Transverse colon (tissue), 4 donors: Measurements from ENCODE around the gene AQP12A. TPM values are rescaled to one million over a fixed set of nuclear protein-coding genes. Genes with fewer than 3 reads are reported as not detected.

ENCODE experiments used
- DNase-seq: peaks from one replicate; pipeline ENCODE4 v3.0.0-alpha.2; 2019
- H3K27ac ChIP-seq, 4 donors: fragments of 200-600 bp; sonication (generic); 2 replicates each; pipeline ENCODE4 v1.5.1; 2016 to 2018; ENCODE audit warnings: inconsistent platforms in 4 of 4
- H3K27me3 ChIP-seq: fragments of 200-600 bp; sonication (generic); 2 replicates; pipeline ENCODE4 v1.5.1; 2017; ENCODE audit warnings: inconsistent platforms
- H3K36me3 ChIP-seq, 4 donors: fragments of 200-600 bp; sonication (generic); 2 replicates each; pipeline ENCODE4 v1.5.1; 2017 to 2019; ENCODE audit warnings: inconsistent platforms in 4 of 4
- H3K4me1 ChIP-seq, 4 donors: fragments of 200-600 bp; sonication (generic); 2 replicates each; pipeline ENCODE4 v1.5.1; 2017 to 2020; ENCODE audit warnings: inconsistent platforms in 4 of 4
- H3K4me3 ChIP-seq, 4 donors: fragments of 200-600 bp; sonication (generic); 1 replicate in 1 of 4; 2 replicates in 3 of 4; pipeline versions ENCODE4 v1.5.1 to v1.6.1; 2017 to 2019; ENCODE audit warnings: inconsistent platforms in 4 of 4
- H3K9me3 ChIP-seq, 2 donors: fragments of 200-600 bp; sonication (generic); 2 replicates each; pipeline ENCODE4 v1.5.1; 2017 to 2019; ENCODE audit warnings: inconsistent platforms in 2 of 2
- CTCF ChIP-seq, 5 experiments: fragments of 200-600 bp in 3 of 5; fragments of 450-650 bp in 2 of 5; sonication (generic) in 3 of 5; IDR thresholded peaks; 1 replicate in 2 of 5; 2 replicates in 3 of 5; pipeline ENCODE4 v1.5.1; 2016 to 2017; ENCODE audit warnings: antibody characterized with exemption in 5 of 5, inconsistent platforms in 3 of 5, mild to moderate bottlenecking in 2 of 5, moderate library complexity in 1 of 5
- EP300 ChIP-seq: sonication (generic); formaldehyde crosslinking; IDR thresholded peaks from one replicate; pipeline ENCODE4 v1.6.1; 2017; ENCODE audit warnings: antibody characterized with exemption, low read depth
- POLR2A ChIP-seq: fragments of 450-650 bp; IDR thresholded peaks from one replicate; pipeline ENCODE4 v1.6.1; 2016; ENCODE audit warnings: antibody characterized with exemption, mild to moderate bottlenecking, moderate library complexity
- POLR2AphosphoS5 ChIP-seq, 3 donors: sonication (generic); formaldehyde crosslinking; IDR thresholded peaks; one replicate each; pipeline ENCODE4 v1.6.1; 2016; ENCODE audit warnings: antibody characterized with exemption in 3 of 3
- WGBS, 2 donors: methylation state at CpG; one replicate each; pipeline ENCODE4 v1.1.5; 2018; ENCODE audit warnings: low coverage in 1 of 2; 5-methylcytosine and 5-hydroxymethylcytosine counted together
- in situ Hi-C, 4 donors: fragments of 200-750 bp; cut with MboI; loops; one replicate each; pipeline versions ENCODE4 v1.15.0 to v1.15.1; 2017; ENCODE audit warnings: low sequenced_read_pairs in 3 of 4, low pct_ligation_motif_present in 1 of 4, low pct_unique_long_range_greater_than_20kb in 1 of 4
- intact Hi-C: fragments of 100-400 bp; cut with DNase I; formaldehyde crosslinking; loops from one replicate; pipeline ENCODE4 v1.15.1; 2023; ENCODE audit warnings: low total_unique reads
- total RNA-seq, 4 donors: library from RNA; depleted of rRNA; stranded (reverse); fragments of >200 nt; gene quantifications; one replicate each; pipeline ENCODE4 v1.1.0, GENCODE V29; 2016

The AQP12A gene
- total RNA-seq, 4 donors from 2014 or later: not detected

DNA sequence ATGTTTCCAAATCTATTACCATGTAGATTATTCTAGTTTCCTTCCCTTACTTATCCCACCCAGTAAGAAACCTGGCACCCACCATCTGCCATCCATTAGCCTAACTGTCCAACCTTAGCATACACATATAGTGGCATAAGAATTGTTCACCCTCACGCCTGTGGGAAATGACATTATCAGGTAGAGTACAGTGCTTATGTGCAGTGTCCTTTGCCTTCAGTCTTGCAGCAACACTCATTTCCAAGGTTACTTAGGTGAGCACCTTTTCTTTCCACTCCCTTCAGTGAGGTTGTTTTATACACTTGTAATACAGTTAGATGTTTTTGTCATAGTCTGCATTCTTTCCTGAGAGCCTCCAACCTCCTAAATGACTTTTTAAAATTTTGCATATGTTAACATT, 27.0 kb upstream of the AQP12A start:
- intact Hi-C loops (no loop called here), in situ Hi-C loops (no loop called here)
- Histone ChIP-seq H3K27ac (no peak overlapping the region), H3K4me3 (no peak overlapping the region), H3K36me3 (no peaks in the 10 kb centered on the region), H3K9me3 (peaks cover 0 to 3% of the 10 kb centered on the region in 2 donors), H3K4me1 (no peaks in the 10 kb centered on the region), H3K27me3 (peaks cover 68% of the 10 kb centered on the region)
- 89% methylated on average over 1 of the region's 1 CpG; no CpG with 5 or more reads in 1 of the 2 donors for WGBS, 2 donors
- TF ChIP-seq EP300 (no peak), CTCF (IDR thresholded peaks at IDR 0.05) (no peak), POLR2AphosphoS5 (IDR thresholded peaks at IDR 0.05) (no peak), POLR2A (no peak)
- no peak for DNase-seq

DNA sequence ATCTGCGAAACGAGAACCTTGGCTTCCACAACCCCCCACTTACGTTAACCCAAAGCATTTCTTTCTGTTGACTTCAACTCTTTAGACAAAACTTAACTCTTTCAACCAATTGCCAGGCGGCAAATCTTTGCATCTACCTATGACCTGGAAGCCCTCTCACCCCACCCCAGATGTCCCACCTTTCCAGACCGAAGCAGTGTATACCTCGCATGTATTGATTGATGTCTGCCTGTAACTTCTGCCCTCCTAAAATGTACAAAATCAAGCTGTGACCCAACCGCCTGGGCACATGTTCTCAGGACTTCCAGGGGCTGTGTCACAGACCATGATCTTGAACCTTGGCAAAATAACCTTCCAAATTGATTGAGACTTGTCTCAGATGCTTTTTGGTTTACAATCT, 21.3 kb upstream of the AQP12A start:
- no peak overlapping the region for H3K4me3 ChIP-seq
- in situ Hi-C loops: no loop called here
- WGBS, 2 donors: 75% methylated on average over 6 to 7 of the region's 7 CpGs

GRCh38 chr2:240670950-240671349, 20.7 kb upstream of the AQP12A start:
- Histone ChIP-seq H3K4me3 (no peak overlapping the region), H3K27me3 (peaks cover 79% of the 10 kb centered on the region), H3K4me1 (no peaks in the 10 kb centered on the region), H3K36me3 (no peaks in the 10 kb centered on the region), H3K9me3 (no peaks in the 10 kb centered on the region), H3K27ac (no peak overlapping the region)
- TF ChIP-seq POLR2AphosphoS5 (IDR thresholded peaks at IDR 0.05): no peak
- TF ChIP-seq POLR2A: no peak
- no peak for TF ChIP-seq CTCF (IDR thresholded peaks at IDR 0.05)
- TF ChIP-seq EP300: no peak
- no peak for DNase-seq
- WGBS, 2 donors: 72 to 73% methylated on average over 4 of the region's 4 CpGs
- intact Hi-C loops: no loop called here
- in situ Hi-C loops: no loop called here

More for the DNA sequence above, 21.3 kb upstream of the AQP12A start:
- no peaks in the 10 kb centered on the region for H3K36me3 ChIP-seq
- no peak for TF ChIP-seq CTCF (IDR thresholded peaks at IDR 0.05)
- TF ChIP-seq POLR2A: no peak
- TF ChIP-seq EP300: no peak
- TF ChIP-seq POLR2AphosphoS5 (IDR thresholded peaks at IDR 0.05): no peak
- intact Hi-C loops: no loop called here
- H3K27ac ChIP-seq: no peak overlapping the region
- peaks cover 84% of the 10 kb centered on the region for H3K27me3 ChIP-seq
- no peaks in the 10 kb centered on the region for H3K4me1 ChIP-seq
- DNase-seq: no peak
- no peaks in the 10 kb centered on the region for H3K9me3 ChIP-seq

DNA sequence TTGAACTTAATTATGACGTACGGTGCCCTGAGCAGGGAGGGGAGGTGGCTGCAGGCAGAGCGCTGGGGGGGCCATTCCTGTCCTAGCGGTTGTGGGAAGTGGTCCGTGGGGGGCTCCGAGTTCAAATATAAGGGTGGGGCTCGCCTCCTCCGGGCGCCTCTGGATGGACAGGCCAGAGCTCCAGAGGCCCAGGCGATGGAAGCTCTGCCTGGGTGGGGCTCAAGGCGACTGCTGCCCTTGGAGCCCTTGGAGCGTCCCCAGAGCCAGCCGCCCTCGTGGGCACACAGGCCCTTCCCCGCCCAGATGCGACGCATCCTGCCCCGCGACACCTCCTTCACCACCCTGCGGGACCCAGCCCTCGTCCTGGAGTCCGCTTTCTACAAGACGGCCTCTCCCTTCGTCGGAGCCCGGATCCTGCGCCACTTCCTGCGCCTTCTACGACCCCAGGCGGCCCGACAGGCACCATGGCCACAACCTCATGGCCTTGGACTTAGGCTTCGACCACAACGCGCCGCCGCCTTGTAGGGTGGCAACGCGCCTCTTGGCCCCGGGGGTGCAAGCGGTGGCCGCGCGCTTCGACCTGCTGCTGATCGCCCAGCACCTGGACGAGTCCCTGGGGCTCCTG, 19.5 kb upstream of the AQP12A start:
- Histone ChIP-seq H3K27ac (no peak overlapping the region), H3K9me3 (no peaks in the 10 kb centered on the region), H3K27me3 (peaks cover 67% of the 10 kb centered on the region), H3K4me1 (no peaks in the 10 kb centered on the region), H3K36me3 (no peaks in the 10 kb centered on the region), H3K4me3 (no peak overlapping the region)
- 78% methylated on average over 46 of the region's 46 CpGs; no CpG with 5 or more reads in 1 of the 2 donors for WGBS, 2 donors
- TF ChIP-seq EP300 (no peak), POLR2A (no peak), POLR2AphosphoS5 (IDR thresholded peaks at IDR 0.05) (no peak), CTCF (IDR thresholded peaks at IDR 0.05) (no peak)
- DNase-seq: no peak
- in situ Hi-C loops (no loop called here), intact Hi-C loops (no loop called here)
